Stimulated activated CD8-positive, alpha-beta memory T cell treated with anti-CD3 and anti-CD28 coated beads, Interleukin-4, amount 100 ng/mL, for 48 hours (primary cell): ENCODE data around the gene GREB1L.
A peak's percentile ranks its signal among the peaks of the same experiment; 100 is the strongest.
"Not testable (repeated sequence)": the region's sequence is repeated elsewhere in the genome, so short reads cannot be mapped to it uniquely, and the experiment has no call there.

Source experiments
- DNase-seq: peaks from one replicate; pipeline ENCODE4 v3.0.0-alpha.2; 2020

The GREB1L gene

GRCh38 chr18:21242141-21242779 is at the start of gene GREB1L:
GREB1L (plus strand) TSS chr18:21242232; CDS start chr18:21383519, 141,287 bp downstream.
- DNase-seq, result peak; percentile 50

GRCh38 chr18:21192308-21192624 is 49.8 kb upstream of the GREB1L start:
- no peak for DNase-seq

- DNase-seq, result no peak
Observed at GRCh38 chr18:21194871-21195771, 46.9 kb upstream of the GREB1L start.

GRCh38 chr18:21196426-21196825 is 45.6 kb upstream of the GREB1L start:
- no peak for DNase-seq

GRCh38 chr18:21203126-21203525 is 38.9 kb upstream of the GREB1L start:
- no peak for DNase-seq

- DNase-seq, result no peak
Observed at GRCh38 chr18:21203542-21204241, 38.3 kb upstream of the GREB1L start.

GRCh38 chr18:21205695-21206094 is 36.3 kb upstream of the GREB1L start:
- DNase-seq, result no peak

- no peak for DNase-seq
Observed at GRCh38 chr18:21210278-21210677, 31.8 kb upstream of the GREB1L start.

- DNase-seq, result no peak
Observed at GRCh38 chr18:21210784-21211183, 31.2 kb upstream of the GREB1L start.

GRCh38 chr18:21214409-21214808 is 27.6 kb upstream of the GREB1L start:
- not testable (repeated sequence) for DNase-seq

- no peak for DNase-seq
Observed at GRCh38 chr18:21215490-21215889, 26.5 kb upstream of the GREB1L start.

GRCh38 chr18:21218862-21219261 is 23.2 kb upstream of the GREB1L start:
- DNase-seq, result no peak

GRCh38 chr18:21230436-21230835 is 11.6 kb upstream of the GREB1L start:
- no peak for DNase-seq

- DNase-seq, result no peak
Observed at GRCh38 chr18:21241301-21242048, 557 bp upstream of the GREB1L start.

- DNase-seq, result no peak
Observed at GRCh38 chr18:21242780-21243401, 859 bp downstream of the GREB1L start.

- DNase-seq, result no peak
Observed at GRCh38 chr18:21254576-21254975, 12.5 kb downstream of the GREB1L start.

- DNase-seq, result no peak
Observed at GRCh38 chr18:21255211-21255610, 13.2 kb downstream of the GREB1L start.

GRCh38 chr18:21257386-21257785 is 15.4 kb downstream of the GREB1L start:
- DNase-seq, result no peak

- DNase-seq, result no peak
Observed at GRCh38 chr18:21260621-21261020, 18.6 kb downstream of the GREB1L start.

- no peak for DNase-seq
Observed at GRCh38 chr18:21261352-21261751, 19.3 kb downstream of the GREB1L start.

- DNase-seq, result no peak
Observed at GRCh38 chr18:21262244-21262643, 20.2 kb downstream of the GREB1L start.

- no peak for DNase-seq
Observed at GRCh38 chr18:21262979-21263378, 20.9 kb downstream of the GREB1L start.

GRCh38 chr18:21264651-21265050 is 22.6 kb downstream of the GREB1L start:
- DNase-seq, result no peak
